Measurements from ENCODE around the gene SH3RF2.

DNA sequence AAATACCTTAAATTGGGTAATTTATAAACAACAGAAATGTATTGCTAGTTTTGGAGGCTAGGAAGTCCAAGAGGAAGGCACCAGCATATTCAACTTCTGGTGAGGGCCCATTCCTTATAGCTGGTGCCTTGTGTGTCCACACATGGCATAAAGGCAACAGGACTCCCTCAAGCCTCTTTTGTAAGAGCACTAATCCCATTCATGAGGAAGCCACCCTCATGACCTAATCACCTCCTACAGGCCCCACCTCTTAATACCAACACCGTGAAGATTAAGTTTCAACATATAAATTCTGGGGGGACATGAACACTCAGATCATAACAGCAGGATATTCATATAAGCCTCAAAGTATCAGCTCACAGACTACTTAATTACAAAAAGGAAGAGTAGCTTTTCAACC lies 173.0 kb downstream of the SH3RF2 start:
- TF ChIP-seq EZH2 (IDR thresholded peaks at IDR 0.05; ENCODE audit: borderline replicate concordance, low read depth, low read length) (no peak), POLR2A (conservative IDR thresholded peaks at IDR 0.05) (no peak), NFIC (IDR thresholded peaks at IDR 0.05) (no peak), ETV6 (IDR thresholded peaks at IDR 0.05; ENCODE audit: borderline replicate concordance in 1 of 2, low read depth in 2 of 2, low read length in 1 of 2) (no peak), ETV6 (CRISPR knock-in tag; IDR thresholded peaks at IDR 0.05; ENCODE audit: borderline replicate concordance) (no peak), EP300 (IDR thresholded peaks at IDR 0.05; ENCODE audit: low read length) (no peak), ERF (CRISPR knock-in tag; IDR thresholded peaks at IDR 0.05) (no peak)
- TF ChIP-seq, protein P1, sequence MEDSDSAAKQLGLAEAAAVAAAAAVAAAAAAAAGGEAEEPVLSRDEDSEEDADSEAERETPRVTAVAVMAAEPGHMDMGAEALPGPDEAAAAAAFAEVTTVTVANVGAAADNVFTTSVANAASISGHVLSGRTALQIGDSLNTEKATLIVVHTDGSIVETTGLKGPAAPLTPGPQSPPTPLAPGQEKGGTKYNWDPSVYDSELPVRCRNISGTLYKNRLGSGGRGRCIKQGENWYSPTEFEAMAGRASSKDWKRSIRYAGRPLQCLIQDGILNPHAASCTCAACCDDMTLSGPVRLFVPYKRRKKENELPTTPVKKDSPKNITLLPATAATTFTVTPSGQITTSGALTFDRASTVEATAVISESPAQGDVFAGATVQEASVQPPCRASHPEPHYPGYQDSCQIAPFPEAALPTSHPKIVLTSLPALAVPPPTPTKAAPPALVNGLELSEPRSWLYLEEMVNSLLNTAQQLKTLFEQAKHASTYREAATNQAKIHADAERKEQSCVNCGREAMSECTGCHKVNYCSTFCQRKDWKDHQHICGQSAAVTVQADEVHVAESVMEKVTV (CRISPR knock-in tag; IDR thresholded peaks at IDR 0.05): no peak
- TF ChIP-seq, protein P2, sequence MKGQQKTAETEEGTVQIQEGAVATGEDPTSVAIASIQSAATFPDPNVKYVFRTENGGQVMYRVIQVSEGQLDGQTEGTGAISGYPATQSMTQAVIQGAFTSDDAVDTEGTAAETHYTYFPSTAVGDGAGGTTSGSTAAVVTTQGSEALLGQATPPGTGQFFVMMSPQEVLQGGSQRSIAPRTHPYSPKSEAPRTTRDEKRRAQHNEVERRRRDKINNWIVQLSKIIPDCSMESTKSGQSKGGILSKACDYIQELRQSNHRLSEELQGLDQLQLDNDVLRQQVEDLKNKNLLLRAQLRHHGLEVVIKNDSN (CRISPR knock-in tag; IDR thresholded peaks at IDR 0.05): no peak

Measured in K562 (cell line).